ENCODE measurements around the gene PARD3. TPM values are rescaled to one million over a fixed set of nuclear protein-coding genes. Genes with fewer than 3 reads are reported as not detected.

Gene PARD3
- total RNA-seq, 1 experiment from 2014 or later, result 61.9 TPM

DNA sequence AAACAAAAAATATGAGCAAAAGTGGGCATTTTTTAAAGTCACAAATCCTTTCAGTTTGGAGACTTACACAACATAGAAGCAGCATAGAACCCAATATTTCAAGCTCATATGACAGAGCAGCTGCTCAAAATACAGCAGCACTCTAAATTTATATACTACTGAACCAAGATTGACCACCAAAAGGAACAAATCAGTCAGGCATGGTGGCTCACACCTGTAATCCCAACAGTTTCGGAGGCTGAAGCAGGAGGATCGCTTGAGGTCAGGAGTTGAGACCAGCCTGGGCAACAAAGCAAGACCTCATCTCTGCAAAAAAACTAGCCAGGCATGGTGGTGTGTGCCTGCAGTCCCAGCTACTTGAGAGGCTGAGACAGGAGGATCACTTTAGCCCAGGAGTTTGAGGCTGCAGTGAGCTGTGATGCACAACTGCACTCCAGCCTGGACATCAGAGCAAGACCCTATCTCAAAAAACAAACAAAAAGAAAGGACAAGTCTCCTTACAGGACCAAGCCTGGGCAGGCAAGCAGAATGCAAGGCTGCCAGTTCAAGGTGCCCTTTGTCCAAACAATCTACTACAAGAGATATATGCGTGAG is 40.0 kb downstream of the PARD3 start:
- in situ Hi-C loops (cut with HindIII; ENCODE audit: low sequenced_read_pairs), result no loop called here
- DNase-seq (ENCODE audit: low spot score), result no peak

DNA sequence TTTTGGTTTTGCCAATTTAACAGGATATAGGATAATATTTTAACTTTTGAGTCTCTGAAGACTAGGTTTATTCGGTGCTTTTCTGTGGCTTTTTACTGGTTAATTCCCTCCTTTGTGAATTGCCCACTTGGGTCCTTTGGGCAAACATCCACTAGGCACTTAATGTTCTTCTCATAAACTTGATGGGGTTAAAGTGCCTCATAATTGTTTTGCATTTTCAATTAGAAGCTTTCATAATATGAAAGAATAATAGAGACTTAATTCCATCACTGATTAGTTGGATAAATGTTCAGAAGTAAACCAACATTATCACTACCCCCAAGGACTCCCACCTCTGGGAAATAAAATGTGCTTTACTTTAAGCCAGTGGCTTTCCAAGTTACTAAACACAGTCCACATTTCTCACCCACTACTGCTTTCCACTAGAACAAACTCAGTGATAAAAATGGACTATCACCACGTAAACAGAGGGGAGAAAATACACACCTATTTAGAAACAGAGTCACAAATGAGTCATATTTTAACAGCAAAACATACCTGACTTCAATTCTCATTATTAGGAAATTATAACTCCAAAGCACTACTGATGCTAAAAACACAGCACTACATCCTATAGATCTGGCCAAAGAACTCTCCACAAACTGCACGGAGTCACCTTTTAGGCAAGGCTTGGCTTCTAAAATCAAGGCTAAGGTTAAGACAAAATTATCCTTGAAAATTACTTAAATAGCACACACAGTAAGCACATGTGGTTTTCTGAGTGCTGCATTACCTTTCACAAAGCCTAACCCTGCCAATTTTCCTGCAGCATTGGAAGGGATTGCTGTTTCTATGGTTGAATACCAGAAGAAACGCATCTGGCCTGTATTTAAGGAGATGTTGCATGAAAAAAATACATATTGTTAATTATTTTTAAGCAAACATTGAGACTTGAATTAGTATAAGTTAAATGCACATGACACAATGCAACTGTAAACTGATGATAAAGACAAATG is 41.2 kb downstream of the PARD3 start:
- DNase-seq (ENCODE audit: low spot score), result no peak
- in situ Hi-C loops (cut with HindIII; ENCODE audit: low sequenced_read_pairs), result no loop called here

DNA sequence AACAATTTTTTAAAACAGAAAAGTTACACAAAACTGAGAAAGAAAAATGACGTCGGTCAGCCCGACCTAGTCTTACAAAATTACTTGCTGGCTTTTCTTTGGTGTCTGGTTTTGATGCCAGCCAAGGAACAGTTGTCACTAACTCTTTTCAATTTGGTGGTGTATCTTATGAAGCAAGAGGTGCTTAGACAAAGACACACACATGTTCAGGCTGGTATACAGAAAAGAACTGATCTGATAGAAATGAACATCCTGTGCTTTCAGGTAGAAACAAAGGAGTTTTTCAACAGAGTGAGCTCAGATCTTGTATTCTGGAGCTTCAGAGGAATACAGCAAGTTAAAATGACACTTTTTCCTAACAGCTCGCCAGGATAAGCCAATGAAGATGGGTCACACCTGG is 43.6 kb downstream of the PARD3 start:
- in situ Hi-C loops (cut with HindIII; ENCODE audit: low sequenced_read_pairs), result no loop called here
- no peak for DNase-seq (ENCODE audit: low spot score)

GRCh38 chr10:34771106-34771505 is 44.0 kb downstream of the PARD3 start:
- in situ Hi-C loops (cut with HindIII; ENCODE audit: low sequenced_read_pairs), result no loop called here
- no peak for DNase-seq (ENCODE audit: low spot score)

- no peak for DNase-seq (ENCODE audit: low spot score)
- in situ Hi-C loops (cut with HindIII; ENCODE audit: low sequenced_read_pairs), result no loop called here
Observed at GRCh38 chr10:34769899-34770298, 45.2 kb downstream of the PARD3 start.

- no peak for DNase-seq (ENCODE audit: low spot score)
- in situ Hi-C loops (cut with HindIII; ENCODE audit: low sequenced_read_pairs), result no loop called here
Observed at GRCh38 chr10:34768972-34769330, 46.1 kb downstream of the PARD3 start.

- in situ Hi-C loops (cut with HindIII; ENCODE audit: low sequenced_read_pairs), result no loop called here
Observed at GRCh38 chr10:34768261-34768971, 46.7 kb downstream of the PARD3 start.

DNA sequence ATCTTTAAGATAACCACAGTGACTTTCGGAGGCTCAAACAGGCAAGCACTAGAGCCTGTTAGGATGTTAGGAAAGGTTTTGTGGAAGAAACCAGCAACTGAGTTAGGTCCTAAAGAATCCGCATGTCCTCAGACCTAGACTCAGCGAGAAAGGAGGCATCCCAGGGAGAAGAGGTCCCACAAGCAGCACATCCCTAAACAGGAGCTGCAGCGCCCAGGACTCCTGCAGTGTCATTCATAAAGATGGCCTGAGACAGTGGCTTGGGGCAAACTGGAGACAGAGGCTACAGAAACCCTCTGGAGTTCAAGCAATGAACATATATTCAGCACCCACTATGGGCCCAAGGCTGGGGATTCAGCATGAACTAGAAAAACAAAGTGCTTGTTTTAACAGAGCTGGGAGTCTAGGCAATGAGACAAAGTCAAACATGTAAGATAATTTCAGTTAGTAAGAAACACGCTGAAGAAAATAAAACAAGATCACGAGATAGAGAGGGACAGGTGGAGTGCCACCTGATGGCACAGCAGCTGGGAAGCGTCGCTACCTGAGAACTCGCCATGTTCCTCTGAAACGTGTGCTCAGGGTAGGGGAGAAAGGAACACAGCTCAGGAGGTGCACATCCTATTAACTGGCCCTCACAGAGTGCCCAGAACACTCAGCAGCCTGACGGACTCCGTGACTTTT is 48.1 kb downstream of the PARD3 start:
- in situ Hi-C loops (cut with HindIII; ENCODE audit: low sequenced_read_pairs), result no loop called here
- no peak for DNase-seq (ENCODE audit: low spot score)

More at GRCh38 chr10:34768261-34768971, 46.7 kb downstream of the PARD3 start:
- peak; percentile 9 for DNase-seq (ENCODE audit: low spot score)

GRCh38 chr10:34766266-34766600 is 48.9 kb downstream of the PARD3 start:
- no peak for DNase-seq (ENCODE audit: low spot score)
- in situ Hi-C loops (cut with HindIII; ENCODE audit: low sequenced_read_pairs), result no loop called here

- no peak for DNase-seq (ENCODE audit: low spot score)
- in situ Hi-C loops (cut with HindIII; ENCODE audit: low sequenced_read_pairs), result no loop called here
Observed at GRCh38 chr10:34764472-34764946, 50.6 kb downstream of the PARD3 start.

DNA sequence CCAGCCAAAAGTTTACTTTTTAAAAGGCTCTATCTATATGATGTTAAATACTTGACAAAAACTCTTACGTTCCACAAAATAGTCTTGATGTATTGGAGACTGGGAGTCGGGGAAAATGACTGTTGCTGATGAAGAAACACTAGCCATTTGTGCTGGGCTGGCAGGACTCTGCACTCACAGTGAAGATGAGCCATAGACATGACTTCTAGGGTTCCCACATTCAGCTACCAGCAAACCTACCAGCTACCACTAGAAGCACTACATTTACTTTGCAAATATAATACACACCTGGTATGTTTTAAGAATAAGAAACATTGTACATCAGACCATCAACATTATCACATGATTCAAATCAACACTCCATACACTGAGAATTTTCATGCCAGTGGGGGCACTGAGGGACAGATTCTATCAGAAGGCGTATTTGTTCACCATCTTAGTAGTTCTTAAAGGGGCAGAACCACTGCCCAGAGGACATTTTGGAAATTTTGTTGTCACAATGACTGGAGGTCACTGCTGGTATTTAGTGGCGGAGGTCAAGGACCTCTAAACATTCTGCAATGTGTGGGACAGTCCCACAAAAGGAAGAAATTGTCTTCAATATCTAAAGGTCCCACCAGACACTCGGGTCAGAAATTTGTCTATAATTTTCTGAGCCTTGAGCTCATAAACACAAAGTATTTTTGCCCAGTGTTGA is 52.3 kb downstream of the PARD3 start:
- in situ Hi-C loops (cut with HindIII; ENCODE audit: low sequenced_read_pairs), result no loop called here

DNA sequence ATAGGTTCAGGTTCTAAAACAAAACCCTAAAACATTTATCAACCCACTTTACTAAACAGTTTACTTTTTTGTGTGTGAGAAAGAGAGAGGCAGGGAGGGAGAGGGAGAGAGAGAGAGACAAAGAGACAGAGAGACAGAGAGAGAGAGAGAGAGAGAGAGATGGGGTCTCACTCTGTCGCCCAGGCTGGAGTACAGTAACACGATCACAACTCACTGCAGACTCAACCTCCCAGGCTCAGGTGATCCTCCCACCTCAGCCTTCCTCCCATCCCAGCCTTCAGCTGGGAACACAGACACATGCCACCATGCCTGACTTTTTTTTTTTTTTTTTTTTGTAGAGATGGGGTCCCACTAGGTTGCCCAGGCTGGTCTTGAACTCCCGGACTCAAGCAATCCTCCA is 52.9 kb downstream of the PARD3 start:
- DNase-seq (ENCODE audit: low spot score), result no peak
- in situ Hi-C loops (cut with HindIII; ENCODE audit: low sequenced_read_pairs), result no loop called here

More for the DNA sequence above, 52.3 kb downstream of the PARD3 start:
- no peak for DNase-seq (ENCODE audit: low spot score)

GRCh38 chr10:34761453-34761852 is 53.6 kb downstream of the PARD3 start:
- no peak for DNase-seq (ENCODE audit: low spot score)
- in situ Hi-C loops (cut with HindIII; ENCODE audit: low sequenced_read_pairs), result no loop called here

DNA sequence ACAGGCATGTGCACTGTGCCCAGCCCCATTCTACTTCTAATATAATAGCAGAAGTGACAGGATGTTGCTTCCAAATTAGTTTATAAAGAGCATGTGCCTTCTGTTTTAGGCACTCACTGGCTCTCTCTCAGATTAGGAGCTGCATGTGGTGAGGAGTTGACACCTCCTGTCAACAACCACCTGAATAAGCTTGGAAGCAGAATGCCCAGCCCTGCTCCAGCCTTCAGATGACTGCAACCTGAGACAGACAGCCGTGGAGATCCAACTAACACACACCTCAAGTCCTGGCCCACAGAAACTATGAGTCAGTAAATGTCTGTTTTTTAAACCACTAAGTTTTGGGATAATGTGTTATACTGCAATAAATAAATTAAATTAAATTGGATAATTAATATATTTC is 54.5 kb downstream of the PARD3 start:
- DNase-seq (ENCODE audit: low spot score), result no peak
- in situ Hi-C loops (cut with HindIII; ENCODE audit: low sequenced_read_pairs), result no loop called here

DNA sequence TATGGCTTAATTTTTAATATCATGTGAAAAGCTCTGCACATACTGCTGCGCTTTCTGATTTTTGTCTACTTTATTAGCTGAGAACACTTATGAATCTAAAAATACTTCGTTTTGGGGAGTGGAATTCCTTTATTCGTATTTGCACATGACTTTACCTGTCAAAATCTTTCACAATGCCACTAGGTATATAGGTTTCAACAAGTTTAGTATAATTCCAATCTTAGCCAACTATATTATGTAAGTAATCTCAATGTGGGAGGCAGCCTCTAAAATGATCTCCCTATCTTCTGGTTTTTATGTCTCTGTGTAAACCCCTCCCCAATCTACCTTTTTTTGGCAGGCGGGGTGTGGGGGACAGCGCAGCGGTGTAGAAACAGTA is 55.3 kb downstream of the PARD3 start:
- in situ Hi-C loops (cut with HindIII; ENCODE audit: low sequenced_read_pairs), result no loop called here
- no peak for DNase-seq (ENCODE audit: low spot score)

DNA sequence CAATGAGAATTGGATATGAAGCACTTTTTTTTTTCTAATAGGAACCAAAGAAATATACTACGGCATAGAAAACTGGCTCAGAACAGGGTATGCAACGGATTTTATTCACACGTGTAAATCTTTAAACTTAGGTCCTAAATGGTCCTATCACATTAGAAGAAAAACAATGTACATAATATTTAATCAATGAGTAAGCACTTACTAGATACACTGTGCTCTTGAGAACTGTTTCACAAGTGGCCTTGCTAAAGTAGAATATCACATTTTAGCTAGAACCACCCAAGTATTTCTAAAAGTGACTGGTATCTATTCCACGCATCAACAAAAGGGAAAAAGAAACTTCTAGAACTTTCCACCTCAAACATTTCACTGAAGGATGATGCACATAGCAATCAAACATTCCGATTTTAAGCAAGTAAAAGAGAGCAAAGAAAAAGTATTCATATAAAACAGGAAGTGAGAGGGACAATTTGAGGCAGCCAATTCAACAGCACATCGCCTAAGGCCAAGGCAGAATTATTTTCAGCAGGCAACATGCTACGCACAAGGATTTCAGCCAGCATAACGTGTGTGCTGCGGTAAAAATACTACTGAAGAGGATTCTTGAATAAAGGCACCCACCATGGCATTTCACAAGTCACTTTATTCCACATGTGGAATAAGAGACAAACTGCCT is 55.8 kb downstream of the PARD3 start:
- in situ Hi-C loops (cut with HindIII; ENCODE audit: low sequenced_read_pairs), result no loop called here
- DNase-seq (ENCODE audit: low spot score), result no peak

GRCh38 chr10:34758447-34758996 is 56.6 kb downstream of the PARD3 start:
- DNase-seq (ENCODE audit: low spot score), result no peak

GRCh38 chr10:34757933-34758332 is 57.2 kb downstream of the PARD3 start:
- DNase-seq (ENCODE audit: low spot score), result no peak
- in situ Hi-C loops (cut with HindIII; ENCODE audit: low sequenced_read_pairs), result no loop called here

More at GRCh38 chr10:34758447-34758996, 56.6 kb downstream of the PARD3 start:
- in situ Hi-C loops (cut with HindIII; ENCODE audit: low sequenced_read_pairs), result no loop called here

Data from G401 (cell line).